Suppressor macrophage treated with lipopolysaccharide for 1 hour (primary cell): ENCODE results near the gene INPPL1.
"Not testable (repeated sequence)": the region's sequence is repeated elsewhere in the genome, so short reads cannot be mapped to it uniquely, and the experiment has no call there.

ENCODE experiments used
- DNase-seq, 3 donors: peaks; one replicate each; pipeline ENCODE4 v3.0.0-alpha.2; 2020 to 2022

The INPPL1 gene

GRCh38 chr11:72244361-72245262 lies 20.0 kb downstream of the INPPL1 start:
- no peak for DNase-seq

DNA sequence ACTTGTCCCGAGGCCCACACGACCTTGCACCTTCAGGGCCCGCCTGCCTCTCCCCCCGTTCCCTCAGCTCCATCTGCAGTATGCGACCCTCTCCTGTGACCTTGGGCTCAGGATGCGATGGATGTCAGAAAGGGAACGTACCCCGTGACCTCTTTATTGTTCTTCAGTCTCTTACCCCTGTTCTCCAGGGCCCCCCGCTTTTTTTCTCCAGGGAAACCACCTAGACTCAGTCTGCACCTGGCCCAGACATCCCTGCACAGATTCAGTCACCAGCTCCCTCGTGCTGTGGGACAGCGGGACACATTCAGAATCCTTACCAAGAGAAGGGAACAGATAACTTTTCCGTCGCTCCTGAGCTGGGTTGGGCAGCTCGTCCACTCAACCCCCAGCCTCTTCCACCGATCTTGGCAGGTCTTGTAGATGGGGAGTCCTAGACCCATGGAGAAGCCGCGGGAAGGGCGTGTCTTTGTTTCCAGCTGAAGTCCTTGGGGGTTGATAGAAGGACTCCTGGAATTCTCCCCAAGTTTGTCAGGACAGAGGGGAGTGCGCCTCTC lies 20.8 kb downstream of the INPPL1 start:
- no peak for DNase-seq

DNA sequence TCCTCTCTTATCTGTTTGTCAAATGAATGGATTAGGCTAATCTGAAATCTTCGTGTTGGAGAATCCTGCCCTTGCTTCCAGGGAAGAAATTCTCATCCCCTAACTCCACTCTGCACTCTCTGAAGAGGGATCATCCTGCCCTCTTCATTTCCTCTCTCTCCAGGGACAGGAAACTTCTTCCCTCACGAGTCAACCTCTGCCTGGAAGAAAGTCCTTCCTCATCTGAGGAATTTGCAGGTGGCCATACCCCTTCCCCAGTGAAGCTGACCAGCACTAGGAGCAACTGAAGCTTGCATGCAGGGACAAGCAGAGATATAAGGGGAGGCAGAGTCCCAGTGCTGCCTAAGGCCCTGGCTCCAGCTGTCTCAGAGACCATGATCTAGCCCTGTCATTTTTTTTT lies 23.0 kb downstream of the INPPL1 start:
- no peak for DNase-seq

- DNase-seq, result no peak
Measured at GRCh38 chr11:72249961-72250360, 25.4 kb downstream of the INPPL1 start.

- no peak for DNase-seq
Measured at GRCh38 chr11:72250661-72251464, 26.3 kb downstream of the INPPL1 start.

DNA sequence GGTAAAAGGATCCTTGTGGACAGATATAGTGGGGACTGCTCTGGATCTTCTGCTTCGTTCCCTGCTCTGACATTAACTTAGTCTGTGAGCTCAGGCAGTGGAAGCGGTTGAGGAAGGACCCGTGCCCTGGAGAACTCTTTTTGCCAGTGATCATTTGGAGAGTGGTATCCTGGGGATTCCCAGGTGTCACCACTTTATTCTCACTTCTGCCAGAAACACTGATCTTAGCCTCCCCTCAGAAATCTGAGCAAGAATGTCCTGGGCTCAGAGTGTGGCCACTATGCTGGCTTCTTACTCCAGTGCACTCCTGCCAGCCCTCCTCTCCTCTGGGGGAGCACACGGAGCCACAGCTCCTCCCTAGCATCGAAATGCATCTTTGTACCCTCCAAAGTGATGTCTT lies 27.0 kb downstream of the INPPL1 start:
- DNase-seq, result no peak

DNA sequence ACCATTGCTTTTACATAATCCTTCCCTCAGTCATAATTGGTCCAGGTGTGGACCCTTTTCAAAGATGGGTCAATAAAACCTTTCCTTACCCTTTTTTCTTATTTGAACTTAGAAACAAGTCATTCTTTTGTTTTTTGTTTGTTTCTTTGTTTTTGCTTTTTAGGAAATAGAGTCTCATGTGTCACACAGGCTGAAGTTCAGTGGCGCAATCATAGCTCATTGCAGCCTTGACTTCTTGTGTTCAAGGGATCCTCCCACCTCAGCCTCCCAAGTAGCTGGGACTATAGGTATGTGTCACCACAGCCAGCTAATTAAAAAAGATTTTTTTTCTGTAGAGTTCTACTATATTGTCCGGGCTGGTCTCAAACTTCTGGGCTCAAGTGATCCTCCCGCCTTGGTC lies 28.8 kb downstream of the INPPL1 start:
- peak; percentile 26 to 51 (median 37) for DNase-seq

DNA sequence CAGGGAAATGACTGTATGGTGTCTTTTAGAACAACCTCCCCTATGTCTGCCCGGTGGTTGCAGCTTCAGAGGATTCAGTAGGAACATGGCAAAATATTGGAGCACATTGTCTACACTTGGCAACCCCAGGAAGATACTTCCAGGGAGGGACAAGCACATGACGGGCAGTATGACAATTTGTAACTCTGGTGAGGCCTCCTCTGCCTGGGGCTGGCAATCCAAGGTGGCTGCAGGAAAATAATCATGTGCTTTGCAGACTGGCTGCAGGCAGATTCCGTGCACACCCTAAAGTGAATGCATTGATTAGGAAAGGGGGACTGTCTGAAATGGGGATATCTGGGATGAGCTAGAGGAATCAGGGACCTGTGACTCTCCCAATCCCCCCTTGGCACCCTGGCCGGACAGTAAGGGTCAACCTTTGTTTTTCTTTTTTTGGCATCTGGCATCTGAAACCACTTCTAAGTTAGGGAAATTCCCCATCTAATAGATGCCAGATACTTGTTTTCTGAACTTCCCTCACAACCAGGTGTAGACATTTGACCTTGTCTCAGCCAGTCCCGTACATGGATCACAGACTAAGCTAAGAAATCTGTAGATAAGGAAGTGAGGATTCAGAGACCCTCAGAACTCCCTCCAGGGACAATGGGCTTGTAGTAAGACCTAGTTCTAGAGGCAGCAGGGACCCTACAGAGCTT lies 29.9 kb downstream of the INPPL1 start:
- no peak for DNase-seq

- DNase-seq, result peak in 1 of 3 donors; percentile 30
Measured at GRCh38 chr11:72257570-72257969, 33.0 kb downstream of the INPPL1 start.

DNA sequence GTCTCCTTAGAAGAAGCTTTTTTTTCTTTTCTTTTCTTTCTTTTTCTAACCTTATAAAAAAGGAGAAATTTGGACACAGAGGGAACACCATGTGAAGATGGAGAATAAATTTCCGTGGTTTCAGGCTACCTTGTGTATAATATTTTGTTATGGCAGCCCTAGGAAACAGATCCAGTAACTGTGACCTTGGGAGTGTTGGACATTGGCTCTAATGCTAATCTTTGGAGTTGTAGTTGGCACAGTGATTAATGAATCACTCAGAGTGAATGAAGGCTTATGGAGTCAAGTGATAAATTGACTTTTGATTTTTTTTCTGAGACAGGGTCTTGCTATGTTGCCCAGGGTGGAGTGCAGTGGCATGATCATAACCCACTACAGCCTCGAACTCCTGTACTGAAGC lies 34.9 kb downstream of the INPPL1 start:
- no peak for DNase-seq

GRCh38 chr11:72260574-72260973 lies 36.0 kb downstream of the INPPL1 start:
- DNase-seq, result no peak

- DNase-seq, result peak; percentile 63 to 82 (median 77)
Measured at GRCh38 chr11:72263361-72263760, 38.8 kb downstream of the INPPL1 start.

- DNase-seq, result no peak
Measured at GRCh38 chr11:72265951-72266350, 41.4 kb downstream of the INPPL1 start.

DNA sequence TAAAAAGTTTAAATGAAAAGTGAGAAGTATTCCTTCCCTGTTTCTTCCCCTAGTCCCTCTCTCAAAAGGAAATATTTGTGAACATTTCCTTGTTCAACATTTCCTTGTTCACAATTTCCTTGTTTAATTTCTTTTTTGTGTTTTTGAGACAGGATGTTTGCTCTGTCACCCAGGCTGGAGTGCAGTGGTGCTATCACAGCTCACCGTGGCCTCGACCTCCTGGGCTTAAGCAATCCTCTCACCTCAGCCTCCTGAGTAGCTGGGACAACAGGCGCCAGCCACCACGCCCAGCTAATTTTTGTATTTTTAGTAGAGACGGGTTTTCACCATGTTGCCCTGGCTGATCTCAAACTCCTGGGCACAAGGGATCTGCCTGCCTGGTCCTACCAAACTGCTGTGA lies 42.4 kb downstream of the INPPL1 start:
- DNase-seq, result not testable (repeated sequence)

GRCh38 chr11:72267956-72268617 lies 43.5 kb downstream of the INPPL1 start:
- no peak for DNase-seq

DNA sequence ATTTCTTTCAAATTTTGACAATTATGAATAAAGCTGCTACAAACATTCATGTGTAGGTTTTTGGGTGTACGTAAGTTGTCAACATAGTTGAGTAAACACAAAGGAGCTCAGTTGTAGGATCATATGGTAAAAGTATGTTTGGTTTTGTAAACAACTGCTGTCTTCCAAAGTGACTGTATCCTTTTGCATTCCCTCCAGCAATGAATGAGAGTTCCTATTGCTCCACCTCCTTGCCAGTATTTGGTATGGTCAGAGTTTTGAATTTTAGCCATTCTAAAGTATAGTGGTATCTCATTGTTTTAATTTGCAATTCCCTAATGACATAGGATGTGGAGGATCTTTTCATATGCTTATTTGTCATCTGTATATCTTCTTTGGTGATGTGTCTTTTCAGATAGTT lies 47.4 kb downstream of the INPPL1 start:
- no peak for DNase-seq

GRCh38 chr11:72274435-72274834 lies 49.9 kb downstream of the INPPL1 start:
- DNase-seq, result no peak

GRCh38 chr11:72278905-72279304 lies 54.3 kb downstream of the INPPL1 start:
- DNase-seq, result peak in 1 of 3 donors; percentile 44

- DNase-seq, result no peak
Measured at GRCh38 chr11:72280037-72280436, 55.5 kb downstream of the INPPL1 start.

- DNase-seq, result no peak
Measured at GRCh38 chr11:72280726-72281315, 56.3 kb downstream of the INPPL1 start.

DNA sequence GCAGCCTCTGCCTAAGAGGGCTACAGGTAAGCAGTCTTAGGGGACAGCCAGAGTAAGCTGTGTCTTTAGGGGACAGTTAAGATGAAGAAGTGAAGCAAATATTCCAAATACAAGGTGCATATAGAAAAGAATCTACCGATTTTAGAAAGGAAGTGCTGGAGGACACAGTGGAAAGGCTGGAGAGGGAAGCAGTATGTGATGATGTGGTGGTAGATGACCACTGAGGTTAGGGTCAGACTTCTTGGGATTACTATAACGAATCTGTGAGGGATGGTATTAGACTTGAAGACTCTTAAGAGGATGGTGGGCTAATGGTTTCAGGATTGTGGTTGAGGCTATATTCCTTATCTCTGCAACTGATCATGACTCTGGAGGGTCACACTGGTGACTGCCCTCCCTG lies 59.4 kb downstream of the INPPL1 start:
- DNase-seq, result no peak

DNA sequence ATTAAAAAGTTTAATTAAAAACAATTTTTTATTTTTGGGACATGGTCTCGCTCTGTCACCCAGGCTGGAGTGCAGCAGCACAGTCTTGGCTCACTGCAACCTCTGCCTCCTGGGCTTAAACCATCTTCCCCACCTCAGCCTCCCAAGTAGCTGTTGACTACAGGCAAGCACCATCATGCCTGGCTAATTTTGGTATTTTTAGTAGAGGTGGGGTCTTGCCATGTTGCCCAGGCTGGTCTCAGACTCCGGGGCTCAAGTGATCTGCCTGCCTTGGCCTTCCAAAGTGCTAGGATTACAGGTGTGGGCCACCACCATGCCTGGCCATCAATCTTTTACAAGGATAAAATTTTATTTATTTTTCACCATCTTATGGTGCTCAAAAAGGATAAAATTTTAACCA lies 62.7 kb downstream of the INPPL1 start:
- no peak for DNase-seq
